HG02840 (cell line): ENCODE data around the gene LCE3D.

Experiments
- ATAC-seq: cut with Tn5 transposase; IDR thresholded peaks from one replicate; pipeline ENCODE4 v1.9.1; 2021; ENCODE audit warnings: mild to moderate bottlenecking, moderate library complexity, moderate number of reproducible peaks; ENCODE audit not compliant: unreplicated experiment, low FRiP score

LCE3D gene

GRCh38 chr1:152533327-152533938 is 46.9 kb downstream of the LCE3D start:
- no peak for ATAC-seq
